GM19240 (cell line): ENCODE measurements around the gene VTCN1.
"Not testable (repeated sequence)": the region's sequence is repeated elsewhere in the genome, so short reads cannot be mapped to it uniquely, and the experiment has no call there.

Experiments
- DNase-seq: peaks from one replicate; pipeline ENCODE4 v3.0.0; 2011; ENCODE audit warnings: low spot score; ENCODE audit not compliant: insufficient read length

VTCN1 gene

GRCh38 chr1:117124661-117125060 is 86.1 kb downstream of the VTCN1 start:
- no peak for DNase-seq

GRCh38 chr1:117123274-117123673 is 87.5 kb downstream of the VTCN1 start:
- DNase-seq, result no peak

- DNase-seq, result no peak
These were observed 88.2 kb downstream of the VTCN1 start for GRCh38 chr1:117122330-117123025.

GRCh38 chr1:117121589-117122329 is 89.0 kb downstream of the VTCN1 start, which contains the start of gene TRIM45:
TSS of gene TRIM45 (minus strand) at chr1:117121749. CDS start at chr1:117121201, 548 bp downstream.
- peak; percentile 55 for DNase-seq

- DNase-seq, result no peak
These were observed 89.7 kb downstream of the VTCN1 start for GRCh38 chr1:117120774-117121588.

GRCh38 chr1:117119144-117119543 is 91.6 kb downstream of the VTCN1 start:
- not testable (repeated sequence) for DNase-seq

- no peak for DNase-seq
These were observed 92.6 kb downstream of the VTCN1 start for GRCh38 chr1:117118137-117118536.

GRCh38 chr1:117117697-117118096 is 93.0 kb downstream of the VTCN1 start:
- no peak for DNase-seq

- DNase-seq, result no peak
These were observed 94.0 kb downstream of the VTCN1 start for GRCh38 chr1:117116784-117117130.

GRCh38 chr1:117116090-117116783 is 94.5 kb downstream of the VTCN1 start:
- DNase-seq, result no peak

- DNase-seq, result no peak
These were observed 95.8 kb downstream of the VTCN1 start for GRCh38 chr1:117114877-117115276.

- DNase-seq, result no peak
These were observed 97.5 kb downstream of the VTCN1 start for GRCh38 chr1:117113199-117113598.

GRCh38 chr1:117112047-117112717 is 98.5 kb downstream of the VTCN1 start:
- no peak for DNase-seq

- no peak for DNase-seq
These were observed 100.0 kb downstream of the VTCN1 start for GRCh38 chr1:117110774-117111173.

GRCh38 chr1:117107364-117107763 is 103.4 kb downstream of the VTCN1 start:
- DNase-seq, result no peak

GRCh38 chr1:117106478-117106877 is 104.2 kb downstream of the VTCN1 start:
- DNase-seq, result no peak

- DNase-seq, result no peak
These were observed 105.0 kb downstream of the VTCN1 start for GRCh38 chr1:117105722-117106121.

- no peak for DNase-seq
These were observed 105.7 kb downstream of the VTCN1 start for GRCh38 chr1:117104986-117105385.

- not testable (repeated sequence) for DNase-seq
These were observed 108.9 kb downstream of the VTCN1 start for GRCh38 chr1:117101858-117102257.

- no peak for DNase-seq
These were observed 109.4 kb downstream of the VTCN1 start for GRCh38 chr1:117101334-117101733.
